HFFc6 (cell line): ENCODE results near the gene ZNF90. TPM values are rescaled to one million over a fixed set of nuclear protein-coding genes. Genes with fewer than 3 reads are reported as not detected.
"Not testable (repeated sequence)": the region's sequence is repeated elsewhere in the genome, so short reads cannot be mapped to it uniquely, and the experiment has no call there.

Source experiments
- DNase-seq: peaks from one replicate; pipeline ENCODE4 v3.0.0-alpha.2; 2018
- H3K27ac Mint-ChIP-seq: 2 replicates; pipeline ENCODE4 v1.8.0; 2020; ENCODE audit warnings: mild to moderate bottlenecking, mixed read lengths
- H3K27me3 Mint-ChIP-seq: 2 replicates; pipeline ENCODE4 v1.8.0; 2021; ENCODE audit warnings: mild to moderate bottlenecking, moderate library complexity, mixed read lengths; ENCODE audit not compliant: insufficient read depth
- H3K36me3 Mint-ChIP-seq: 2 replicates; pipeline ENCODE4 v1.8.0; 2021; ENCODE audit warnings: low read depth, mixed read lengths
- H3K4me1 Mint-ChIP-seq: 2 replicates; pipeline ENCODE4 v1.8.0; 2020; ENCODE audit warnings: low read depth, mixed read lengths
- H3K4me3 Mint-ChIP-seq: 2 replicates; pipeline ENCODE4 v1.8.0; 2020; ENCODE audit warnings: mild to moderate bottlenecking, moderate library complexity, mixed read lengths
- H3K9me3 Mint-ChIP-seq: 2 replicates; pipeline ENCODE4 v1.8.0; 2020; ENCODE audit warnings: mild to moderate bottlenecking, mixed read lengths
- CTCF ChIP-seq: fragments of 200-600 bp; sonication (generic); IDR thresholded peaks from 2 replicates; pipeline ENCODE4 v1.5.0; 2021; ENCODE audit warnings: antibody characterized with exemption, mild to moderate bottlenecking
- total RNA-seq, 6 experiments: library from RNA; stranded (reverse); fragmentation: NEBNext Ultra II Directional; extraction: Animal tissue kit (Norgen Biotek cat#: 25700); gene quantifications; 2 replicates in 1 of 6; 3 replicates in 5 of 6; pipeline ENCODE4 v1.2.3, GENCODE V29; 2021

Gene ZNF90
- total RNA-seq, 6 experiments from 2014 or later, result 0.74 to 1.6 (median 1.2) TPM

GRCh38 chr19:20080656-20081055 lies 2.9 kb downstream of the ZNF90 start:
- H3K4me3 Mint-ChIP-seq, result no peak overlapping the region
- TF ChIP-seq CTCF, result no peak
- H3K27me3 Mint-ChIP-seq, result peaks cover 2% of the 10 kb centered on the region
- H3K36me3 Mint-ChIP-seq, result peaks cover 38% of the 10 kb centered on the region
- no peak overlapping the region for H3K27ac Mint-ChIP-seq
- peaks cover 45% of the 10 kb centered on the region for H3K9me3 Mint-ChIP-seq
- DNase-seq, result no peak
- H3K4me1 Mint-ChIP-seq, result peaks cover 5% of the 10 kb centered on the region; the same call in 1 of the 2 replicates

GRCh38 chr19:20082232-20082833 lies 4.5 kb downstream of the ZNF90 start:
- DNase-seq, H3K27me3 Mint-ChIP-seq, H3K4me3 Mint-ChIP-seq, H3K27ac Mint-ChIP-seq, H3K4me1 Mint-ChIP-seq: not testable (repeated sequence)
- H3K36me3 Mint-ChIP-seq, result peaks cover 38% of the 10 kb centered on the region
- H3K9me3 Mint-ChIP-seq, result peaks cover 38% of the 10 kb centered on the region

DNA sequence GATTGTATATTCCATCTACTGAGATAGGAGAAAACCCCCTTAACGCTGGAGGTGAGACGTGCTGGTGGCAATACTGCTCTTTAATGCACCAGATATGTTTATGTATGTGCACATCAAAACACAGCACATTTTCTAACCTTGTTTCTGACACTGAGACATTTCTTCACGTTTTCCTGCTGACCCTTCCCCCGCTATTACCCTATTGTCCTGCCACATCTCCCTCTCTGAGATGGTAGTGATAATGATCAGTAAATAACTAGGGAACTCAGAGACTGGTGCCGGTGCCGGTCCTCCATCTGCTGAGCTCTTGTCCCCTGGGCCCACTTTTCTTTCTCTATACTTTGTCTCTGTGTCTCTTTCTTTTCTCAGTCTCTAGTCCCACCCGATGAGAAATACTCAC lies 5.1 kb downstream of the ZNF90 start:
- H3K27ac Mint-ChIP-seq, H3K4me1 Mint-ChIP-seq, H3K27me3 Mint-ChIP-seq, DNase-seq, H3K4me3 Mint-ChIP-seq: not testable (repeated sequence)
- peaks cover 44% of the 10 kb centered on the region for H3K9me3 Mint-ChIP-seq
- peaks cover 44% of the 10 kb centered on the region for H3K36me3 Mint-ChIP-seq

DNA sequence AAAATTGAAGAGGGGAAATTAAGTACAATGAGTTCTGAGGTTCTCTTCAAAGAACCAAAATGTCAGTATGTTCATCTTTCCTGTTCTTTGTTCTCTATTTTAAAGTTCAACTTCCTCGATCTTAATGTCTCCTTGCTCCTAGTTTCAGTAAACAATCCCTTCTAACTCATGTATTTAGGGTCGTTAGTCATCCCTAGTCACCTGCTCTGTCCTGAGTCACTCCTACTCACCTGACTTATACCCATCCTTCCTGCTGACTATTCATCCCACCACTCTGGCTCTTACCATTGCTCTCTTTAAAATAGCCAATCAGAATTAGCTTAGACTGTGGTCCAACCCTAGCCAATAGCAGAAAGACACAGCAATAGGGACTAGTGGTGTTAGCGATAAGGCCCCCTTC lies 24.3 kb downstream of the ZNF90 start:
- TF ChIP-seq CTCF, result no peak
- Mint-ChIP-seq H3K9me3 (peaks cover 63% of the 10 kb centered on the region), H3K4me1 (no peaks in the 10 kb centered on the region), H3K4me3 (no peak overlapping the region), H3K36me3 (peaks cover 64% of the 10 kb centered on the region), H3K27me3 (no peaks in the 10 kb centered on the region), H3K27ac (no peak overlapping the region)
- DNase-seq, result no peak

- no peaks in the 10 kb centered on the region for H3K4me1 Mint-ChIP-seq
- no peaks in the 10 kb centered on the region for H3K27me3 Mint-ChIP-seq
- no peak for DNase-seq
- no peak for TF ChIP-seq CTCF
- H3K36me3 Mint-ChIP-seq, result peaks cover 57% of the 10 kb centered on the region
- H3K27ac Mint-ChIP-seq, result no peak overlapping the region
- H3K4me3 Mint-ChIP-seq, result no peak overlapping the region
- H3K9me3 Mint-ChIP-seq, result peaks cover 61% of the 10 kb centered on the region
Observed at GRCh38 chr19:20103091-20103740, 25.4 kb downstream of the ZNF90 start.

DNA sequence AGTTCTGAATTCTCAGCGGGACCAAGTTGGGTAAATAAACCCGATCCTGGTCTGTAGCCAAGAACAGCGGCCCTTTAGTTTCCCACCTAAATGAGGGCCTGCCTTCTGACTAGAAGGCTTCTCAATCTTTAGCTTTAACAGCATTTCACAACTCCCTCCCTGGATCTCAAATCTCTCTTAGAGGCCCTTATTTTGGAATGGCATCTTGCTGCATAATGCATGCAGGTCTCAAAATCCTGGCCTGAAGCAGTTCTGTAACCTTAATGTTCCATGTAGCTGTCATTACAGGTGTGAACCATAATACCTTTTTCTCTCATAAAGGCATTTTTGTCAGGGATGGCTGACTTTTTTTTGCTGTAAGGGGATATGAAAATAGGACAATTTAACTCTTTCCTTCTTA lies 29.5 kb downstream of the ZNF90 start:
- H3K4me3 Mint-ChIP-seq, result no peak overlapping the region
- H3K27me3 Mint-ChIP-seq, result no peaks in the 10 kb centered on the region
- no peak for DNase-seq
- H3K36me3 Mint-ChIP-seq, result peaks cover 42% of the 10 kb centered on the region
- H3K9me3 Mint-ChIP-seq, result peaks cover 60% of the 10 kb centered on the region
- no peaks in the 10 kb centered on the region for H3K4me1 Mint-ChIP-seq
- TF ChIP-seq CTCF, result no peak
- no peak overlapping the region for H3K27ac Mint-ChIP-seq

DNA sequence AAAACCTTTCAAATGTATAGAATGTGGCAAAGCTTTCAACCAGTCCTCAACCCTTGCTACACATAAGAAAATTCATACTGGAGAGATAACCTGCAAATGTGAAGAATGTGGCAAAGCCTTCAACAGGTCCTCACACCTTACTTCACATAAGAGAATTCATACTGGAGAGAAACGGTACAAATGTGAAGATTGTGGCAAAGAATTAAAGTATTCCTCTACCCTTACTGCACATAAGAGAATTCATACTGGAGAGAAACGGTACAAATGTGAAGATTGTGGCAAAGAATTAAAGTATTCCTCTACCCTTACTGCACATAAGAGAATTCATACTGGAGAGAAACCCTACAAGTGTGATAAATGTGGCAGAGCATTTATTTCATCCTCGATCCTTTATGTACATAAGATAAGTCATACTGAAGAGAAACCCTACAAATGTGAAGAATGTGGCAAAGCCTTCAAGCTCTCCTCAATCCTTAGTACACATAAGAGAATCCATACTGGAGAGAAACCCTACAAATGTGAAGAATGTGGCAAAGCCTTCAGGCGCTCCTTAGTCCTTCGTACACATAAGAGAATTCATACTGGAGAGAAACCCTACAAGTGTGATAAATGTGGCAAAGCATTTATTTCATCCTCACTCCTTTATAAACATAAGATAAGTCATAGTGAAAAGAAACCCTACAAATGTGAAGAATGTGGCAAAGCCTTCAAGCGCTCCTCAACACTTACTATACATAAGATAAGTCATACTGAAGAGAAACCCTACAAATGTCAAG lies 40.5 kb downstream of the ZNF90 start:
- Mint-ChIP-seq H3K9me3 (peaks cover 78% of the 10 kb centered on the region), H3K36me3 (peaks cover 46% of the 10 kb centered on the region)
- not testable (repeated sequence) for H3K27me3 Mint-ChIP-seq, DNase-seq, H3K4me1 Mint-ChIP-seq, H3K27ac Mint-ChIP-seq, H3K4me3 Mint-ChIP-seq
